Calu3 (cell line): ENCODE measurements around the gene SYCP2. TPM values are rescaled to one million over a fixed set of nuclear protein-coding genes. Genes with fewer than 3 reads are reported as not detected.

Experiments
- BruUV-seq: library from RNA; stranded (reverse); fragments of 400-500 nt; replicated peaks from 2 replicates; lab custom pipeline; 2021; lab: Mats Ljungman, UMichigan
- CTCF ChIA-PET: fragments of 300-600 bp; sonication (Branson Sonifier 250); formaldehyde crosslinking; loops from one replicate; lab custom pipeline; 2022; ENCODE audit warnings: antibody characterized with exemption; lab: Charles Lee
- DNase-seq: peaks from one replicate; pipeline ENCODE4 v3.0.0; 2022
- H3K27ac Mint-ChIP-seq: one replicate; pipeline ENCODE4 v1.8.0; 2022; ENCODE audit warnings: mixed read lengths; ENCODE audit not compliant: unreplicated experiment
- H3K27me3 Mint-ChIP-seq: one replicate; pipeline ENCODE4 v1.8.0; 2022; ENCODE audit warnings: mixed read lengths; ENCODE audit not compliant: unreplicated experiment
- H3K36me3 Mint-ChIP-seq: one replicate; pipeline ENCODE4 v1.8.0; 2022; ENCODE audit warnings: mild to moderate bottlenecking, moderate library complexity, mixed read lengths; ENCODE audit not compliant: insufficient read depth, unreplicated experiment
- H3K4me1 Mint-ChIP-seq: one replicate; pipeline ENCODE4 v1.8.0; 2022; ENCODE audit warnings: mild to moderate bottlenecking, low read depth, mixed read lengths; ENCODE audit not compliant: unreplicated experiment
- H3K4me3 Mint-ChIP-seq: one replicate; pipeline ENCODE4 v1.8.0; 2022; ENCODE audit warnings: mild to moderate bottlenecking, low read depth, moderate library complexity, mixed read lengths; ENCODE audit not compliant: unreplicated experiment
- H3K9me3 Mint-ChIP-seq: one replicate; pipeline ENCODE4 v1.8.0; 2022; ENCODE audit warnings: low read depth, mixed read lengths; ENCODE audit not compliant: unreplicated experiment
- intact Hi-C: fragments of 100-400 bp; cut with micrococcal nuclease; formaldehyde crosslinking; loops from one replicate; pipeline ENCODE4 v1.10.0; 2022; ENCODE audit not compliant: unreplicated experiment
- total RNA-seq: library from RNA; stranded (reverse); gene quantifications from 2 replicates; pipeline ENCODE4 v1.2.3, GENCODE V29; 2022
- TF ChIP-seq, protein P1 (sequence below): fragments of 200-600 bp; IDR thresholded peaks from one replicate; pipeline ENCODE4 v1.8.0; 2022; ENCODE audit warnings: antibody characterized with exemption; ENCODE audit not compliant: unreplicated experiment

Gene SYCP2
- total RNA-seq, 1 experiment from 2014 or later, result 56.0 TPM

DNA sequence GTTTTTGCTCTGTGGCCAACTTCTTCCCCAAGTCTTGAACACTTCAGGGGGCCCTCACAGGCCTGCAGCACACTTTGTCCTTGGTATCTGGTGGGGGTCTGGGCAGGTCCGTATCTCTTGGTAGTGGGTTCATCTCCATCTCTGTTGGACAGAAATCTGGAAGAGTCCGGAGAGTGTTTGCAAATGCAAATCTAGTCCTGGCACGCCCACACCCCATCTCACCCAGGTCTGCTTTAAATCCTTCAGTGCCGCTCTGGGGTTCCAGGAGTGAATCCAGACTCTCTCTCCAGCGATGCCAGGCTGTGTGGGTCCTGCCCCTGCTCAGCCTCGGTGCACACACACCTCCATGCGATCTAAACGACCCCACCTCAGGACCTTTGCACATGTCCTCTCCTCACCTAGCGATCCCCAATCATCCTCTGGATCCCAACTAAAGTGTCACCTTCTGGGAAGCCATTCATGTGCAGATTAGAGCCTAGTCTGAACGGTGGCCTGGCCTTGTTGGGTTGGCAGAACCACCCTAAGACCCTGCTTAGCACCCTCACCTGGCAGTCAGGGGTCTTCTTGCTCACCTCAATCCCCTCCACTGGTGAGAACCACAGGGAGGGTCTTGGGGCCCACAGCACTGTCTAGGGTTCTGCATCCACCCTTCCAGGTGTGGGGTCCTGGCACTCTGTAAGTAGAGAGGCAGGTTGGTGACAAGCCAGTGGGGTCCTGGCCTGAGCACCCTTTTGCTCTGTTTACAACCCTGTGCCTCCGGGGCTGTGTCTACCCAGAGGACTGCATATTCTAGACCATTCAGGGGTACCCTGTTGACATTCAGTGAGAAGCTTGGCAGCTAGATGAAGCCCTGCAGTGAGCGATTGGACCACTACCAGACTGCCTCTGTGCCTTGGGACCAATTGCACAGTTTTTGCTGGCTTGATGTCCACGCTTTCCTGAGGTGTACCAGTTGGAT, 100.8 kb downstream of the SYCP2 start:
- TF ChIP-seq, protein P1, sequence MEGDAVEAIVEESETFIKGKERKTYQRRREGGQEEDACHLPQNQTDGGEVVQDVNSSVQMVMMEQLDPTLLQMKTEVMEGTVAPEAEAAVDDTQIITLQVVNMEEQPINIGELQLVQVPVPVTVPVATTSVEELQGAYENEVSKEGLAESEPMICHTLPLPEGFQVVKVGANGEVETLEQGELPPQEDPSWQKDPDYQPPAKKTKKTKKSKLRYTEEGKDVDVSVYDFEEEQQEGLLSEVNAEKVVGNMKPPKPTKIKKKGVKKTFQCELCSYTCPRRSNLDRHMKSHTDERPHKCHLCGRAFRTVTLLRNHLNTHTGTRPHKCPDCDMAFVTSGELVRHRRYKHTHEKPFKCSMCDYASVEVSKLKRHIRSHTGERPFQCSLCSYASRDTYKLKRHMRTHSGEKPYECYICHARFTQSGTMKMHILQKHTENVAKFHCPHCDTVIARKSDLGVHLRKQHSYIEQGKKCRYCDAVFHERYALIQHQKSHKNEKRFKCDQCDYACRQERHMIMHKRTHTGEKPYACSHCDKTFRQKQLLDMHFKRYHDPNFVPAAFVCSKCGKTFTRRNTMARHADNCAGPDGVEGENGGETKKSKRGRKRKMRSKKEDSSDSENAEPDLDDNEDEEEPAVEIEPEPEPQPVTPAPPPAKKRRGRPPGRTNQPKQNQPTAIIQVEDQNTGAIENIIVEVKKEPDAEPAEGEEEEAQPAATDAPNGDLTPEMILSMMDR, result no peak
- no peaks in the 10 kb centered on the region for H3K9me3 Mint-ChIP-seq
- CTCF ChIA-PET, result interaction anchor here (2.2 kb wide), 1 partner anchor 13 kb away, joined by 5 read pairs; no protein-coding TSS in a partner anchor
- DNase-seq, result no peak
- intact Hi-C loops, result no loop called here
- peaks cover 27% of the 10 kb centered on the region for H3K36me3 Mint-ChIP-seq
- no peaks in the 10 kb centered on the region for H3K27me3 Mint-ChIP-seq
- H3K4me1 Mint-ChIP-seq, result peaks cover 80% of the 10 kb centered on the region
- H3K4me3 Mint-ChIP-seq, result no peak overlapping the region
- peak overlapping the region; percentile 74 for H3K27ac Mint-ChIP-seq
- no TSS peak for BruUV-seq

DNA sequence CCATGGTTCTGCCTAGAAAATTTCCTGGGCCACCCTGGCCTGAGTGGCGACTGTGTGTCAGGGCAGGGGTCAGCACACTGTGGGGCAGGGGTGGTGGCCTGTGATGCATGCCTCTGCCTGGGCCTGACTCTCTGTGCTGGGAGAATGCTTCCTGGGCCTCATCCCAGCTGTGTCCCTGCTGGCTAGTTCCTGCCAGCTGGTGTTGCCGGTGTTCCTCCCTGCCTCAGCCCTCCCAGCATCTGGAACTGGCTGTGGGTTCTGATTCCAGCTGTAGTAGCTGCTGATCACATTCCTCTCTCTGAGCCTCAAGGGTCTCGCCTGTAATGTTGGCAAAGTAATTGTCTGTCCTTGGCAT, 101.5 kb downstream of the SYCP2 start:
- Mint-ChIP-seq H3K4me1 (peaks cover 80% of the 10 kb centered on the region), H3K27me3 (no peaks in the 10 kb centered on the region), H3K27ac (peak overlapping the region; percentile 74), H3K4me3 (peak overlapping the region; percentile 61), H3K9me3 (no peaks in the 10 kb centered on the region), H3K36me3 (peaks cover 21% of the 10 kb centered on the region)
- no TSS peak for BruUV-seq
- CTCF ChIA-PET, result interaction anchor here (0.8 to 2.2 kb wide), 6 partner anchors 12 to 102 kb away, joined by 3 to 14 read pairs (median 6); partner anchors contain the start of gene SYCP2
- intact Hi-C loops, result no loop called here
- DNase-seq, result peak; percentile 41
- TF ChIP-seq, protein P1, result no peak

DNA sequence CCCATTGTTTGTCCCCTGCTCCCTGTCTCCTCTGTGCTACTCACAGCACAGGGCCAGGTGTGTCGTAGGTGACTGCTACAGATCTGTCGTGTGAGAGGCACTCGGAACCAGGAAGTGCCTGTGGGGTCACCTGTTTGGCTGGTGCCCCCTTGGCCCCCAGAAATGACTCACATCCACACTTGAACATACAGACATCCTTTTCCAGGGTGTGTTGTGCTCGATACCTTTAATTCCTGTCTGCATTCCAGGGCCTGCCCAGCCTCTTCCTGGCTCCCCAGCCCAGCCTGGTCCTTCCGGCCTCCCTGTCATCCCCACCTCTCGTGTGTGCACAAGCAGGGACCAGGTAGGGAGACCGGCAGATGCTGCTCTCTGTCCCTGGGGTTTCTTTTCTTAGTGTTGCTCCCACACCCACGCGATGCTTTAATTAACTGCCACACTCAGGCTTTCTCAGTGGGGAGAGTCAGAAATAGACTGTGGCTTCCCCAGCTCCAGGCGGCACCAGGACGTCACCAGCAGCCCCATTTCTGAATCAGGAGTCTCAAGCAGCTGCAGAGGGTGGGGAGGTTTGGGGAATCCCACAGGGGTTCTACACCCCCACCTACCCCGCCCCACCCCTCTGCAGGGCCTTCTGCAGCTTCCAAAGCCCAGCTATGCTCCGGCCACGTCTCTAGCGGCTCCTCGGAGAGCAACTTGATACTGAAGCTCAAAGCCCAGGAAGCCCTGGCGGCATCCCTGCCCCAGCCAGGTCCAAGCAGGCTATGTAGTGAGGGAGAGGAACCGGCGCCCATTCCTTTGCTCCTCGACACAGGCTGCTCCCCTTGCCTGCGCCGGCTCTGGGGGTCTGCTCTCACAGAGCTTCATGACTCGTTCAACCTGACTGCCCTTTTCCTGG, 102.2 kb downstream of the SYCP2 start:
- no peaks in the 10 kb centered on the region for H3K9me3 Mint-ChIP-seq
- H3K27me3 Mint-ChIP-seq, result no peaks in the 10 kb centered on the region
- no TSS peak for BruUV-seq
- peak overlapping the region; percentile 61 for H3K4me3 Mint-ChIP-seq
- DNase-seq, result peak; percentile 96
- intact Hi-C loops, result no loop called here
- peaks cover 20% of the 10 kb centered on the region for H3K36me3 Mint-ChIP-seq
- TF ChIP-seq, protein P1, result no peak
- peak overlapping the region; percentile 74 for H3K27ac Mint-ChIP-seq
- H3K4me1 Mint-ChIP-seq, result peaks cover 85% of the 10 kb centered on the region
- CTCF ChIA-PET, result interaction anchor here (0.8 to 2.2 kb wide), 7 partner anchors 11 to 102 kb away, joined by 3 to 14 read pairs (median 5); partner anchors contain the start of gene SYCP2

DNA sequence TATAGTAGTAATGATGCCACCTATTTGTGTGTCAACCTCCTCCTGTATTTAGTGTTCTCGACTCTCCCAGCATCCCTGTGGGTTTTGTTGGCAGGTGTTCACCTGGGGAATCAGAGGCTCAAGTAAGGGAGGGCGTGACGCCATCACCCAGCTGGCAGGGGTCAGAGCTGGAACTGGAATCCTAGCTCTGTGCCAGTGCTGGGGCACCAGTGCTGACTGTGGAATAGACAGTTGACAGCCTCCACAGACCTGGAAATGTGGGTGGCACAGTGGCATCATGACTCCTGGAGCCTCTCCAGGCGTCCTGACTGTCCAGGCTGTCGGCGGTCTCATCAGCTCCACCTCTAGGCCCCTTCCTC, 102.8 kb downstream of the SYCP2 start:
- intact Hi-C loops, result no loop called here
- H3K4me1 Mint-ChIP-seq, result peaks cover 85% of the 10 kb centered on the region
- CTCF ChIA-PET, result interaction anchor here (0.8 to 2.2 kb wide), 5 partner anchors 11 to 96 kb away, joined by 3 to 14 read pairs (median 5); no protein-coding TSS in a partner anchor

More for the DNA sequence above, 102.8 kb downstream of the SYCP2 start:
- Mint-ChIP-seq H3K4me3 (peak overlapping the region; percentile 61), H3K9me3 (no peaks in the 10 kb centered on the region), H3K36me3 (peaks cover 19% of the 10 kb centered on the region), H3K27me3 (no peaks in the 10 kb centered on the region), H3K27ac (peak overlapping the region; percentile 74)
- BruUV-seq, result TSS peak; percentile 80
- TF ChIP-seq, protein P1, result no peak
- no peak for DNase-seq
